COLO668 (cell line): ENCODE data around the gene DYNC2H1.
A peak's percentile ranks its signal among the peaks of the same experiment; 100 is the strongest.

Experiments used
- DNase-seq: peaks from one replicate; lab custom pipeline; 2025; ENCODE audit not compliant: unreplicated experiment; lab: John Stamatoyannopoulos, UW

DYNC2H1 gene

GRCh38 chr11:103266167-103266831 lies 157.1 kb downstream of the DYNC2H1 start:
- no peak for DNase-seq

GRCh38 chr11:103272876-103273275 lies 163.7 kb downstream of the DYNC2H1 start:
- DNase-seq, result no peak

- no peak for DNase-seq
Observed at GRCh38 chr11:103274025-103274424, 164.8 kb downstream of the DYNC2H1 start.

GRCh38 chr11:103279821-103280220 lies 170.6 kb downstream of the DYNC2H1 start:
- DNase-seq, result no peak

- no peak for DNase-seq
Observed at GRCh38 chr11:103281301-103281700, 172.1 kb downstream of the DYNC2H1 start.

- DNase-seq, result no peak
Observed at GRCh38 chr11:103284260-103284659, 175.0 kb downstream of the DYNC2H1 start.

GRCh38 chr11:103294516-103294915 lies 185.3 kb downstream of the DYNC2H1 start:
- no peak for DNase-seq

- peak; percentile 4 for DNase-seq
Observed at GRCh38 chr11:103295704-103296103, 186.5 kb downstream of the DYNC2H1 start.

- no peak for DNase-seq
Observed at GRCh38 chr11:103297900-103298299, 188.7 kb downstream of the DYNC2H1 start.

GRCh38 chr11:103315248-103315647 lies 206.0 kb downstream of the DYNC2H1 start:
- no peak for DNase-seq

- no peak for DNase-seq
Observed at GRCh38 chr11:103317118-103317517, 207.9 kb downstream of the DYNC2H1 start.

GRCh38 chr11:103322821-103323220 lies 213.6 kb downstream of the DYNC2H1 start:
- no peak for DNase-seq

- no peak for DNase-seq
Observed at GRCh38 chr11:103325686-103326069, 216.5 kb downstream of the DYNC2H1 start.

- DNase-seq, result peak; percentile 41
Observed at GRCh38 chr11:103326070-103326794, 217.0 kb downstream of the DYNC2H1 start.

- no peak for DNase-seq
Observed at GRCh38 chr11:103327721-103328120, 218.5 kb downstream of the DYNC2H1 start.

- no peak for DNase-seq
Observed at GRCh38 chr11:103332409-103332808, 223.2 kb downstream of the DYNC2H1 start.

GRCh38 chr11:103338621-103339484 lies 229.6 kb downstream of the DYNC2H1 start:
- peak; percentile 4 for DNase-seq

- no peak for DNase-seq
Observed at GRCh38 chr11:103339485-103339857, 230.2 kb downstream of the DYNC2H1 start.

GRCh38 chr11:103340956-103341355 lies 231.7 kb downstream of the DYNC2H1 start:
- DNase-seq, result no peak

- DNase-seq, result no peak
Observed at GRCh38 chr11:103344886-103345285, 235.7 kb downstream of the DYNC2H1 start.

- no peak for DNase-seq
Observed at GRCh38 chr11:103349595-103349994, 240.4 kb downstream of the DYNC2H1 start.

- no peak for DNase-seq
Observed at GRCh38 chr11:103354656-103355055, 245.4 kb downstream of the DYNC2H1 start.
